IMR-90 (cell line): ENCODE results near the gene ABL1. TPM values are rescaled to one million over a fixed set of nuclear protein-coding genes. Genes with fewer than 3 reads are reported as not detected.

Experiments used
- ATAC-seq: fragments of 200-7000 bp; cut with Tn5 transposase; 2 replicates; pipeline ENCODE4 v1.9.1; 2020; ENCODE audit warnings: low read depth, mild to moderate bottlenecking, moderate library complexity
- BruUV-seq: library from RNA; stranded (reverse); fragments of 400-500 nt; replicated peaks from 2 replicates; lab custom pipeline; 2021; lab: Mats Ljungman, UMichigan
- CTCF ChIA-PET: fragments of 300-600 bp; formaldehyde crosslinking; extraction: SDS; loops from one replicate; lab custom pipeline; 2021; ENCODE audit warnings: antibody characterized with exemption; lab: Yijun Ruan, JAX
- POLR2A ChIA-PET: fragments of 300-600 bp; sonication (Branson Sonifier 250); formaldehyde crosslinking; loops from one replicate; lab custom pipeline; 2022; ENCODE audit warnings: antibody characterized with exemption; ENCODE audit not compliant: unreplicated experiment; lab: Charles Lee
- DNase-seq: peaks from one replicate; pipeline ENCODE4 v3.0.0; 2013
- H2AFZ ChIP-seq: replicated peaks from 2 replicates; pipeline ENCODE3; 2013; ENCODE audit warnings: low read length, mild to moderate bottlenecking; ENCODE audit not compliant: poor library complexity
- H2AK5ac ChIP-seq: 2 replicates; pipeline ENCODE4 v1.6.1; 2013; ENCODE audit warnings: low read depth, low read length, inconsistent platforms
- H2AK9ac ChIP-seq: replicated peaks from 2 replicates; pipeline ENCODE3; 2013; ENCODE audit warnings: mild to moderate bottlenecking, low read depth, low read length, moderate library complexity; ENCODE audit not compliant: poor library complexity
- H2BK120ac ChIP-seq: 2 replicates; pipeline ENCODE4 v1.6.1; 2013; ENCODE audit warnings: low read depth, low read length, inconsistent platforms
- H2BK15ac ChIP-seq: 3 replicates; pipeline ENCODE4 v1.6.1; 2013; ENCODE audit warnings: low read depth, low read length, inconsistent platforms
- H2BK20ac ChIP-seq: 2 replicates; pipeline ENCODE4 v1.6.1; 2013; ENCODE audit warnings: low read depth, mild to moderate bottlenecking, inconsistent platforms, low read length, moderate library complexity
- H2BK5ac ChIP-seq: 2 replicates; pipeline ENCODE4 v1.6.1; 2013; ENCODE audit warnings: mild to moderate bottlenecking, low read depth, low read length, inconsistent platforms; ENCODE audit not compliant: poor library complexity, severe bottlenecking
- H3K14ac ChIP-seq: replicated peaks from 2 replicates; pipeline ENCODE4 v1.6.1; 2013; ENCODE audit warnings: low read depth, low read length, inconsistent platforms
- H3K18ac ChIP-seq: 2 replicates; pipeline ENCODE4 v1.6.1; 2013; ENCODE audit warnings: low read depth, low read length, control low read depth
- H3K23ac ChIP-seq: 2 replicates; pipeline ENCODE4 v1.6.1; 2013; ENCODE audit warnings: low read depth, low read length, inconsistent platforms
- H3K27ac ChIP-seq: 2 replicates; pipeline ENCODE4 v1.5.1; 2013; ENCODE audit warnings: mild to moderate bottlenecking, control low read depth, low read length; ENCODE audit not compliant: insufficient read depth
- H3K27me3 ChIP-seq: 2 replicates; pipeline ENCODE4 v1.6.1; 2013; ENCODE audit warnings: low read length; ENCODE audit not compliant: control insufficient read depth, insufficient read depth
- H3K36me3 ChIP-seq: 2 replicates; pipeline ENCODE4 v1.6.1; 2013; ENCODE audit warnings: low read length, mixed read lengths; ENCODE audit not compliant: control insufficient read depth, insufficient read depth
- H3K4ac ChIP-seq: 2 replicates; pipeline ENCODE4 v1.6.1; 2013; ENCODE audit warnings: low read depth, low read length, inconsistent platforms
- H3K4me1 ChIP-seq: 2 replicates; pipeline ENCODE4 v1.6.1; 2013; ENCODE audit warnings: low read length, mixed read lengths; ENCODE audit not compliant: control insufficient read depth, insufficient read depth
- H3K4me2 ChIP-seq: 2 replicates; pipeline ENCODE4 v1.6.1; 2013; ENCODE audit warnings: low read depth, mild to moderate bottlenecking, control low read depth, low read length, moderate library complexity
- H3K4me3 ChIP-seq: 2 replicates; pipeline ENCODE4 v1.5.1; 2013; ENCODE audit warnings: low read depth, mild to moderate bottlenecking, control low read depth, low read length, moderate library complexity; ENCODE audit not compliant: insufficient read depth
- H3K56ac ChIP-seq: 2 replicates; pipeline ENCODE4 v1.6.1; 2013; ENCODE audit warnings: low read length, inconsistent platforms; ENCODE audit not compliant: insufficient read depth; ENCODE audit errors: extremely low read depth
- H3K79me1 ChIP-seq, 2 experiments: 2 replicates each; pipeline ENCODE4 v1.6.1; 2013; ENCODE audit warnings: low read length in 2 of 2, inconsistent platforms in 1 of 2, low read depth in 1 of 2
- H3K9ac ChIP-seq: 2 replicates; pipeline ENCODE4 v1.6.1; 2013; ENCODE audit warnings: low read depth, low read length, control low read depth
- H3K9me1 ChIP-seq: 2 replicates; pipeline ENCODE4 v1.6.1; 2013; ENCODE audit warnings: low read length, inconsistent platforms; ENCODE audit not compliant: insufficient read depth
- H3K9me3 ChIP-seq: 2 replicates; pipeline ENCODE4 v1.6.1; 2013; ENCODE audit warnings: low read length; ENCODE audit not compliant: control insufficient read depth, insufficient read depth
- H4K20me1 ChIP-seq: 2 replicates; pipeline ENCODE4 v1.6.1; 2013; ENCODE audit warnings: low read length, inconsistent platforms; ENCODE audit not compliant: insufficient read depth
- H4K5ac ChIP-seq: 2 replicates; pipeline ENCODE4 v1.6.1; 2013; ENCODE audit warnings: mild to moderate bottlenecking, low read depth, low read length, control low read depth
- H4K8ac ChIP-seq, 2 experiments: 2 replicates each; pipeline ENCODE4 v1.6.1; 2013; ENCODE audit warnings: low read depth in 2 of 2, low read length in 2 of 2, control low read depth in 1 of 2, inconsistent platforms in 1 of 2
- H4K91ac ChIP-seq: 2 replicates; pipeline ENCODE4 v1.6.1; 2013; ENCODE audit warnings: low read depth, low read length, inconsistent platforms; ENCODE audit not compliant: insufficient read depth
- CEBPB ChIP-seq: IDR thresholded peaks from 2 replicates; pipeline ENCODE4 v1.6.1; 2012; ENCODE audit warnings: low read depth, low read length, improper control_type of control experiment
- CHD1 ChIP-seq: IDR thresholded peaks from 2 replicates; pipeline ENCODE4 v1.6.1; 2012; ENCODE audit warnings: low read depth, low read length, improper control_type of control experiment
- CTCF ChIP-seq: conservative IDR thresholded peaks from 2 replicates; pipeline ENCODE4 v1.5.1; 2012; ENCODE audit warnings: mild to moderate bottlenecking, low read depth, low read length, improper control_type of control experiment
- FOS ChIP-seq: fragments of 150-350 bp; IDR thresholded peaks from 2 replicates; pipeline ENCODE4 v1.6.1; 2016; ENCODE audit warnings: low read depth, low read length
- MAFK ChIP-seq: IDR thresholded peaks from 2 replicates; pipeline ENCODE4 v1.6.1; 2012; ENCODE audit warnings: low read depth, low read length, improper control_type of control experiment
- MAZ ChIP-seq: IDR thresholded peaks from 2 replicates; pipeline ENCODE4 v1.6.1; 2012; ENCODE audit warnings: low read depth, mild to moderate bottlenecking, low read length, improper control_type of control experiment, moderate library complexity, borderline replicate concordance
- MXI1 ChIP-seq: IDR thresholded peaks from 2 replicates; pipeline ENCODE4 v1.6.1; 2012; ENCODE audit warnings: low read depth, mild to moderate bottlenecking, low read length, moderate library complexity, borderline replicate concordance
- NFE2L2 ChIP-seq: fragments of 150-350 bp; IDR thresholded peaks from 2 replicates; pipeline ENCODE4 v1.6.1; 2016; ENCODE audit warnings: low read depth, mild to moderate bottlenecking, low read length
- POLR2A ChIP-seq: IDR thresholded peaks from 2 replicates; pipeline ENCODE4 v1.6.1; 2012; ENCODE audit warnings: mild to moderate bottlenecking, low read depth, low read length
- RCOR1 ChIP-seq: IDR thresholded peaks from 2 replicates; pipeline ENCODE4 v1.6.1; 2012; ENCODE audit warnings: mild to moderate bottlenecking, low read length, improper control_type of control experiment; ENCODE audit not compliant: insufficient replicate concordance
- RFX5 ChIP-seq: IDR thresholded peaks from 2 replicates; pipeline ENCODE4 v1.8.0; 2012; ENCODE audit warnings: low read depth, mild to moderate bottlenecking, low read length, moderate library complexity
- WGBS, 2 experiments: methylation state at CpG; one replicate each; pipeline versions ENCODE4 v1.1.5 to v1.1.7; 2013; ENCODE audit warnings: missing lambda C conversion rate in 2 of 2; ENCODE audit not compliant: insufficient read length in 1 of 2; ENCODE audit errors: extremely low coverage in 2 of 2; 5-methylcytosine and 5-hydroxymethylcytosine counted together
- dilution Hi-C: fragments of 300-500 bp; cut with HindIII; formaldehyde crosslinking; loops from one replicate; pipeline ENCODE4 v1.14.3; 2018; ENCODE audit warnings: low sequenced_read_pairs; ENCODE audit not compliant: unreplicated experiment
- in situ Hi-C: fragments of 300-500 bp; cut with MboI; formaldehyde crosslinking; loops from 3 replicates; pipeline ENCODE4 v1.14.3; 2019; ENCODE audit warnings: low sequenced_read_pairs, inconsistent platforms, mixed read lengths
- intact Hi-C: fragments of 100-400 bp; cut with micrococcal nuclease; formaldehyde crosslinking; loops from 2 replicates; pipeline ENCODE4 v1.10.0; 2022
- polyA plus RNA-seq, 3 experiments: library from polyadenylated mRNA; depleted of rRNA; stranded (reverse); fragments of >200 nt; gene quantifications; 2 replicates each; pipeline ENCODE4 v1.2.3, GENCODE V29; 2012; ENCODE audit warnings: low replicate concordance in 1 of 3
- total RNA-seq: library from RNA; depleted of rRNA; stranded (reverse); fragments of >200 nt; gene quantifications from 2 replicates; pipeline ENCODE4 v1.2.3, GENCODE V29; 2012

The ABL1 gene
- total and polyA plus RNA-seq, 2 of the 4 experiments (the other 2 are of a cell fraction) = 33.7 to 49.1 TPM

GRCh38 chr9:130931508-130932254 is 96.6 kb downstream of the ABL1 start:
- Histone ChIP-seq H2AK5ac (peak overlapping the region; percentile 82), H4K91ac (peak overlapping the region; percentile 62), H3K4me1 (peaks cover 41% of the 10 kb centered on the region), H2AFZ (no peak overlapping the region), H2AK9ac (no peak overlapping the region), H3K18ac (peak overlapping the region; percentile 2; the same call in 1 of the 2 replicates), H3K27me3 (no peaks in the 10 kb centered on the region), H3K9me3 (no peaks in the 10 kb centered on the region), H2BK15ac (peak overlapping the region; percentile 59; the same call in 2 of the 3 replicates), H4K5ac (peak overlapping the region; percentile 12; the same call in 1 of the 2 replicates), H2BK5ac (peak overlapping the region; percentile 97), H4K20me1 (peaks cover 4% of the 10 kb centered on the region; the same call in 1 of the 2 replicates), H3K36me3 (no peaks in the 10 kb centered on the region), H2BK120ac (peak overlapping the region; percentile 90), H3K14ac (peak overlapping the region; percentile 66; the same call in 1 of the 2 replicates), H3K79me1 (no peaks in the 10 kb centered on the region), H3K4me2 (peak overlapping the region; percentile 49), H3K23ac (peak overlapping the region; percentile 75), H2BK20ac (peak overlapping the region; percentile 57), H3K27ac (no peak overlapping the region; the same call in 1 of the 2 replicates), H3K9ac (peak overlapping the region; percentile 4; the same call in 1 of the 2 replicates), H3K4me3 (no peak overlapping the region), H3K9me1 (peaks cover 7% of the 10 kb centered on the region), H3K4ac (peak overlapping the region; percentile 39), H4K8ac (peak overlapping the region; percentile 17 to 73; a peak in 3 of 4 replicates), H3K56ac (no peak overlapping the region)
- 80% methylated on average over 1 of the region's 20 CpGs; no CpG with 5 or more reads in 1 of the 2 experiments for WGBS, 2 experiments
- TF ChIP-seq CHD1 = no peak
- no peak for TF ChIP-seq NFE2L2
- TF ChIP-seq RCOR1 = no peak
- TF ChIP-seq RFX5 = no peak
- TF ChIP-seq FOS = no peak
- no peak for TF ChIP-seq CEBPB
- no peak for TF ChIP-seq MAFK
- TF ChIP-seq MXI1 = no peak
- no peak for TF ChIP-seq MAZ
- no peak for TF ChIP-seq CTCF
- no peak for TF ChIP-seq POLR2A
- intact Hi-C loops (no loop called here), in situ Hi-C loops (no loop called here), dilution Hi-C loops (no loop called here)
- ChIA-PET POLR2A (no interaction called here), CTCF (interaction anchor here (0.6 to 1.7 kb wide), 3 partner anchors 225 to 447 kb away, joined by 3 to 5 read pairs (median 4); no protein-coding TSS in a partner anchor)
- DNase-seq (no peak), ATAC-seq (no peak)
- no TSS peak for BruUV-seq
